ENCODE measurements around the gene SBF2.

SBF2 gene

GRCh38 chr11:10201343-10201742 lies 92.7 kb downstream of the SBF2 start:
- Histone ChIP-seq H4K20me1 (ENCODE audit: low read depth, low read length) (no peaks in the 10 kb centered on the region), H3K27me3 (ENCODE audit: low read length) (no peaks in the 10 kb centered on the region), H3K9ac (ENCODE audit: low read length) (no peak overlapping the region)

DNA sequence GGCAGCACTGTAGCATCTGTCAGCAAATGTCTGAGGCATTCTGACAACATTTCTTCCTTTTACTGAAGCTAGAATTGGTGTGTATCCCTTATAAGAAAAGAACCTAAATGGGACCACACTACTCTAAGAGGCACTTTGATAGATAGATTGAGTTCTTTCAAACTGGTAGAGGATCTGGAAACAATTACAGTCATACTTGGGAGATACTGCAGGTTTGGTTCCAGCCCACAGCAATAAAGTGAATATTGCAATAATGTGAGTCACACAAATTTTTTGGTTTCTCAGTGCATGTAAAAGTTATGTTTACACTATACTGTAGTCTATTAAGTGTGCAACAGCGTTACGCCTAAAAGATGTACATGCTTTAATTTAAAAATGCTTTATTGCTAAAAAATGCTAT lies 96.9 kb downstream of the SBF2 start:
- H3K4me2 ChIP-seq (ENCODE audit: low read depth, low read length, poor library complexity, severe bottlenecking), result no peak overlapping the region
- no peak overlapping the region for H3K9ac ChIP-seq (ENCODE audit: low read length)
- H3K27me3 ChIP-seq (ENCODE audit: low read length), result no peaks in the 10 kb centered on the region
- no peaks in the 10 kb centered on the region for H3F3A ChIP-seq (ENCODE audit: insufficient read depth)
- H4K20me1 ChIP-seq (ENCODE audit: low read depth, low read length), result no peaks in the 10 kb centered on the region
- H3K36me3 ChIP-seq (ENCODE audit: low read length), result no peaks in the 10 kb centered on the region
- no peaks in the 10 kb centered on the region for H3K79me2 ChIP-seq (ENCODE audit: insufficient read depth, low read length)
- no peak overlapping the region for H2AFZ ChIP-seq (ENCODE audit: low read depth, low read length, severe bottlenecking)
- no peaks in the 10 kb centered on the region for H3K9me2 ChIP-seq (replicated peaks; ENCODE audit: insufficient read depth, low read length)
- H3K4me3 ChIP-seq (ENCODE audit: insufficient read depth, low read length, poor library complexity, severe bottlenecking), result no peak overlapping the region
- TF ChIP-seq, protein P1, sequence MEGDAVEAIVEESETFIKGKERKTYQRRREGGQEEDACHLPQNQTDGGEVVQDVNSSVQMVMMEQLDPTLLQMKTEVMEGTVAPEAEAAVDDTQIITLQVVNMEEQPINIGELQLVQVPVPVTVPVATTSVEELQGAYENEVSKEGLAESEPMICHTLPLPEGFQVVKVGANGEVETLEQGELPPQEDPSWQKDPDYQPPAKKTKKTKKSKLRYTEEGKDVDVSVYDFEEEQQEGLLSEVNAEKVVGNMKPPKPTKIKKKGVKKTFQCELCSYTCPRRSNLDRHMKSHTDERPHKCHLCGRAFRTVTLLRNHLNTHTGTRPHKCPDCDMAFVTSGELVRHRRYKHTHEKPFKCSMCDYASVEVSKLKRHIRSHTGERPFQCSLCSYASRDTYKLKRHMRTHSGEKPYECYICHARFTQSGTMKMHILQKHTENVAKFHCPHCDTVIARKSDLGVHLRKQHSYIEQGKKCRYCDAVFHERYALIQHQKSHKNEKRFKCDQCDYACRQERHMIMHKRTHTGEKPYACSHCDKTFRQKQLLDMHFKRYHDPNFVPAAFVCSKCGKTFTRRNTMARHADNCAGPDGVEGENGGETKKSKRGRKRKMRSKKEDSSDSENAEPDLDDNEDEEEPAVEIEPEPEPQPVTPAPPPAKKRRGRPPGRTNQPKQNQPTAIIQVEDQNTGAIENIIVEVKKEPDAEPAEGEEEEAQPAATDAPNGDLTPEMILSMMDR (IDR thresholded peaks at IDR 0.05; ENCODE audit: insufficient read depth, low read length, poor library complexity, severe bottlenecking), result no peak
- no peak for TF ChIP-seq EZH2phosphoT487 (conservative IDR thresholded peaks at IDR 0.05; ENCODE audit: low read length)
- H3K27ac ChIP-seq (ENCODE audit: low read depth, low read length), result no peak overlapping the region
- H3K9me3 ChIP-seq (ENCODE audit: insufficient read depth, low read length), result no peaks in the 10 kb centered on the region

More at GRCh38 chr11:10201343-10201742, 92.7 kb downstream of the SBF2 start:
- Histone ChIP-seq H3K9me3 (ENCODE audit: insufficient read depth, low read length) (peaks cover 3% of the 10 kb centered on the region; the same call in 1 of the 2 replicates), H3K9me2 (replicated peaks; ENCODE audit: insufficient read depth, low read length) (no peaks in the 10 kb centered on the region), H3K4me2 (ENCODE audit: low read depth, low read length, poor library complexity, severe bottlenecking) (no peak overlapping the region), H3K4me3 (ENCODE audit: insufficient read depth, low read length, poor library complexity, severe bottlenecking) (no peak overlapping the region), H3K36me3 (ENCODE audit: low read length) (no peaks in the 10 kb centered on the region), H3K27ac (ENCODE audit: low read depth, low read length) (no peak overlapping the region), H2AFZ (ENCODE audit: low read depth, low read length, severe bottlenecking) (no peak overlapping the region), H3K79me2 (ENCODE audit: insufficient read depth, low read length) (no peaks in the 10 kb centered on the region), H3F3A (ENCODE audit: insufficient read depth) (no peaks in the 10 kb centered on the region)
- TF ChIP-seq, protein P1 (IDR thresholded peaks at IDR 0.05; ENCODE audit: insufficient read depth, low read length, poor library complexity, severe bottlenecking), result no peak
- TF ChIP-seq EZH2phosphoT487 (conservative IDR thresholded peaks at IDR 0.05; ENCODE audit: low read length), result no peak

- H3K9me3 ChIP-seq (ENCODE audit: insufficient read depth, low read length), result no peaks in the 10 kb centered on the region
- H3K4me3 ChIP-seq (ENCODE audit: insufficient read depth, low read length, poor library complexity, severe bottlenecking), result no peak overlapping the region
- H3K27ac ChIP-seq (ENCODE audit: low read depth, low read length), result no peak overlapping the region
- H3K4me2 ChIP-seq (ENCODE audit: low read depth, low read length, poor library complexity, severe bottlenecking), result no peak overlapping the region
- 0 out of 2 replicates have a peak, but pooled peaks cover 3% of the 10 kb centered on the region for H3K36me3 ChIP-seq (ENCODE audit: low read length)
- H4K20me1 ChIP-seq (ENCODE audit: low read depth, low read length), result no peaks in the 10 kb centered on the region
- no peaks in the 10 kb centered on the region for H3K79me2 ChIP-seq (ENCODE audit: insufficient read depth, low read length)
- no peak for TF ChIP-seq EZH2phosphoT487 (conservative IDR thresholded peaks at IDR 0.05; ENCODE audit: low read length)
- TF ChIP-seq, protein P1 (IDR thresholded peaks at IDR 0.05; ENCODE audit: insufficient read depth, low read length, poor library complexity, severe bottlenecking), result no peak
- no peak overlapping the region for H2AFZ ChIP-seq (ENCODE audit: low read depth, low read length, severe bottlenecking)
- H3K9ac ChIP-seq (ENCODE audit: low read length), result no peak overlapping the region
- H3K9me2 ChIP-seq (replicated peaks; ENCODE audit: insufficient read depth, low read length), result no peaks in the 10 kb centered on the region
- H3K27me3 ChIP-seq (ENCODE audit: low read length), result no peaks in the 10 kb centered on the region
- H3F3A ChIP-seq (ENCODE audit: insufficient read depth), result no peaks in the 10 kb centered on the region
Observed at GRCh38 chr11:10192036-10192435, 102.0 kb downstream of the SBF2 start.

Measured in SU-DHL-6 (cell line).